ENCODE data around the gene FOXN3. TPM values are rescaled to one million over a fixed set of nuclear protein-coding genes. Genes with fewer than 3 reads are reported as not detected.

Gene FOXN3
- total and polyA plus RNA-seq, 2 experiments from 2014 or later: 98.9 to 167 TPM

- peaks cover 98% of the 10 kb centered on the region for H3K79me2 ChIP-seq (replicated peaks; ENCODE audit: insufficient read depth)
- no peak overlapping the region for H3K27ac ChIP-seq (ENCODE audit: low read depth)
- H3K27me3 ChIP-seq (ENCODE audit: insufficient read depth): no peaks in the 10 kb centered on the region
- H3K4me1 ChIP-seq (ENCODE audit: insufficient read depth): peaks cover 55% of the 10 kb centered on the region
- peaks cover 11% of the 10 kb centered on the region; the same call in 2 of the 3 replicates for H3K36me3 Mint-ChIP-seq (ENCODE audit: low read depth)
- H4K20me1 ChIP-seq (replicated peaks; ENCODE audit: insufficient read depth): peaks cover 48% of the 10 kb centered on the region
- 0 out of 2 replicates have a peak, but pooled peaks cover 10% of the 10 kb centered on the region for H3F3A ChIP-seq (replicated peaks; ENCODE audit: low read depth)
- H3K9me3 Mint-ChIP-seq: no peaks in the 10 kb centered on the region
- no peaks in the 10 kb centered on the region for H3K9me2 ChIP-seq (ENCODE audit: insufficient read depth)
- TF ChIP-seq JUNB (IDR thresholded peaks at IDR 0.05; ENCODE audit: unreplicated experiment): no peak
- TF ChIP-seq ETS1 (IDR thresholded peaks at IDR 0.05): no peak
- TF ChIP-seq ZNF114 (CRISPR knock-in tag; IDR thresholded peaks at IDR 0.05): no peak
- TF ChIP-seq POLR2AphosphoS5 (IDR thresholded peaks at IDR 0.05; ENCODE audit: low read depth): no peak
- TF ChIP-seq CTCF (conservative IDR thresholded peaks at IDR 0.05; ENCODE audit: low read depth in 2 of 2): no peak
- no peak for TF ChIP-seq NANOG (IDR thresholded peaks at IDR 0.05; ENCODE audit: borderline replicate concordance)
- no peak for TF ChIP-seq STAT1 (IDR thresholded peaks at IDR 0.05; ENCODE audit: unreplicated experiment)
- TF ChIP-seq ZNF462 (CRISPR knock-in tag; IDR thresholded peaks at IDR 0.05): no peak
- no peak for TF ChIP-seq EZH2phosphoT487 (IDR thresholded peaks at IDR 0.05; ENCODE audit: unreplicated experiment)
- no peak for TF ChIP-seq REST (IDR thresholded peaks at IDR 0.05; ENCODE audit: unreplicated experiment)
- TF ChIP-seq ZNF331 (CRISPR knock-in tag; IDR thresholded peaks at IDR 0.05; ENCODE audit: low read depth): no peak
- TF ChIP-seq CREB1 (CRISPR knock-in tag; IDR thresholded peaks at IDR 0.05; ENCODE audit: low read depth): no peak
- TF ChIP-seq EZH2 (IDR thresholded peaks at IDR 0.05; ENCODE audit: low read depth, unreplicated experiment): no peak
- H3K27me3 Mint-ChIP-seq (ENCODE audit: insufficient read depth, low read depth, poor library complexity): peaks cover 6% of the 10 kb centered on the region
- no peak for DNase-seq (ENCODE audit: low spot score)
- no peak overlapping the region for H3K4me3 Mint-ChIP-seq
- peaks cover 75% of the 10 kb centered on the region for H3K4me1 Mint-ChIP-seq
- H3K36me3 ChIP-seq (ENCODE audit: insufficient read depth): no peaks in the 10 kb centered on the region
- peak overlapping the region; percentile 30 for H3K4me2 ChIP-seq
- no peak overlapping the region for H3K4me3 ChIP-seq
- no peak for ATAC-seq
- no peak overlapping the region for H2AFZ ChIP-seq
- H3K27ac Mint-ChIP-seq: peak overlapping the region; percentile 25
Measured at GRCh38 chr14:89243286-89243685, 173.7 kb downstream of the FOXN3 start.

All from GM23338 (cell line).